Measurements from ENCODE around the gene SLC47A1. TPM values are rescaled to one million over a fixed set of nuclear protein-coding genes. Genes with fewer than 3 reads are reported as not detected.

SLC47A1 gene
- total and polyA plus RNA-seq, 2 donors (not counting 1 experiment from before 2014, with no cell fraction given): not detected

DNA sequence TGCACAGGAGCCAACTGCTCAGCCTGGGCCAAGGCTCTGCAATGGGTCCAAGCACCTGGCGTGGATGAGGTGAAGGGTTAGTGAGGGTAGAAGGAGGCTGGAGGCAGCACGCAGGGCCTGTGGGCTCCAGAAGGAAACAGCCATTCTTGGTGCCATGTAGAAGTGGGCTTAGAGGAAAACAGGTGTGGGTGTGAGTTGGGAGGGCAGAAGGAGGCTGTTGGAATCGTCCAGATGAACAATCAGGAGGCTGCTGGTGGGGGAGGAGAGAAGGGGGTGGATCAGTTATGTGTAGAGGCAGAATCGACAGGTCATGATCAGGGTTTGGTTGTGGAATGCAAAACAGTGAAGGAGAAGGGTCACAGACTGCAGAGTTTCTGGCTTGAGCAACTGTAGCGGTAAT, 63.2 kb downstream of the SLC47A1 start:
- ChIA-PET CTCF (no interaction called here), POLR2A (no interaction called here)
- 79% methylated on average over 5 of the region's 5 CpGs for WGBS (ENCODE audit: insufficient coverage)
- no peak overlapping the region for H3K4me3 ChIP-seq (ENCODE audit: control extremely low read depth in 1 of 5, extremely low read depth in 1 of 5, insufficient read depth in 1 of 5, low read depth in 2 of 5, low read length in 4 of 5)
- intact Hi-C loops (cut with micrococcal nuclease): no loop called here
- no peaks in the 10 kb centered on the region for H3K36me3 ChIP-seq (replicated peaks in 1 of 2; ENCODE audit: control extremely low read depth in 1 of 2, control insufficient read depth in 1 of 2, extremely low read depth in 1 of 2, insufficient read depth in 2 of 2, low read length in 1 of 2)
- H3K9ac ChIP-seq (ENCODE audit: low read length): no peak overlapping the region
- DNase-seq: no peak
- H3K27ac ChIP-seq (ENCODE audit: low read length in 2 of 2): no peak overlapping the region
- Mint-ChIP-seq H3K4me3 (no peak overlapping the region), H3K27me3 (peaks cover 16% of the 10 kb centered on the region), H3K4me1 (no peaks in the 10 kb centered on the region), H3K27ac (no peak overlapping the region), H3K9me3 (ENCODE audit: insufficient read depth) (no peaks in the 10 kb centered on the region)
- no peaks in the 10 kb centered on the region for H4K20me1 ChIP-seq (ENCODE audit: control insufficient read depth, insufficient read depth, low read length, poor library complexity, severe bottlenecking)
- H3K4me2 ChIP-seq (replicated peaks; ENCODE audit: low read depth, low read length, poor library complexity, severe bottlenecking): no peak overlapping the region
- TF ChIP-seq, protein P1, sequence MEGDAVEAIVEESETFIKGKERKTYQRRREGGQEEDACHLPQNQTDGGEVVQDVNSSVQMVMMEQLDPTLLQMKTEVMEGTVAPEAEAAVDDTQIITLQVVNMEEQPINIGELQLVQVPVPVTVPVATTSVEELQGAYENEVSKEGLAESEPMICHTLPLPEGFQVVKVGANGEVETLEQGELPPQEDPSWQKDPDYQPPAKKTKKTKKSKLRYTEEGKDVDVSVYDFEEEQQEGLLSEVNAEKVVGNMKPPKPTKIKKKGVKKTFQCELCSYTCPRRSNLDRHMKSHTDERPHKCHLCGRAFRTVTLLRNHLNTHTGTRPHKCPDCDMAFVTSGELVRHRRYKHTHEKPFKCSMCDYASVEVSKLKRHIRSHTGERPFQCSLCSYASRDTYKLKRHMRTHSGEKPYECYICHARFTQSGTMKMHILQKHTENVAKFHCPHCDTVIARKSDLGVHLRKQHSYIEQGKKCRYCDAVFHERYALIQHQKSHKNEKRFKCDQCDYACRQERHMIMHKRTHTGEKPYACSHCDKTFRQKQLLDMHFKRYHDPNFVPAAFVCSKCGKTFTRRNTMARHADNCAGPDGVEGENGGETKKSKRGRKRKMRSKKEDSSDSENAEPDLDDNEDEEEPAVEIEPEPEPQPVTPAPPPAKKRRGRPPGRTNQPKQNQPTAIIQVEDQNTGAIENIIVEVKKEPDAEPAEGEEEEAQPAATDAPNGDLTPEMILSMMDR (IDR thresholded peaks at IDR 0.05): no peak
- no peak for TF ChIP-seq EZH2 (IDR thresholded peaks at IDR 0.05; ENCODE audit: borderline replicate concordance, insufficient read depth, low read depth, low read length, poor library complexity, severe bottlenecking)
- no peaks in the 10 kb centered on the region for H3K9me3 ChIP-seq (ENCODE audit: control extremely low read depth in 1 of 3, control insufficient read depth in 2 of 3, insufficient read depth in 1 of 3, low read length in 2 of 3)
- H3K27me3 ChIP-seq (replicated peaks in 1 of 4; ENCODE audit: control extremely low read depth in 1 of 4, control insufficient read depth in 3 of 4, insufficient read depth in 4 of 4, low read length in 3 of 4): peaks cover 0 to 8% (median 1%) of the 10 kb centered on the region in 4 experiments
- H2AFZ ChIP-seq (ENCODE audit: insufficient read depth, low read depth, low read length, poor library complexity, severe bottlenecking): no peak overlapping the region
- no peaks in the 10 kb centered on the region for H3K4me1 ChIP-seq (ENCODE audit: control insufficient read depth in 2 of 2, insufficient read depth in 2 of 2, low read length in 2 of 2)
- no peak for ATAC-seq (ENCODE audit: low read depth)
- no peaks in the 10 kb centered on the region for H3K79me2 ChIP-seq (ENCODE audit: control insufficient read depth, insufficient read depth, low read length)

DNA sequence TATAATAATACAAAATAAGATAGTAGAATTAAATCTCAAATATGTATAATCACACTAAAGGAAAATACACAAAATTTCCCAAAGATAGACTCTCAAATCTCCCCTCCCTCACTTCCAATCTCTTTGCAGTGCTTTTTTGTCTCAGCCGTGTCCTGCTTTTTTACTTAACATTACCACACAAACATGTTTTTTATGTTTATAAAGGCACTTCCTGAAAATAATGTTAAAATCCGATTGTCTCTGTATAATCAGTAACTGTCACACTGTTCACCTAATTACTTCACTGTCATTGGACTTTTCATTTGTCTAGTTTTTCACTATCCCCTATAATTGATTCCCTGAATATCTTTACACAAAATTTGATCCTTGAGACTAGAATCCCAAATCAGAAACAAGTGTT, 76.7 kb downstream of the SLC47A1 start:
- intact Hi-C loops (cut with micrococcal nuclease): no loop called here
- POLR2A ChIA-PET: no interaction called here

More for the DNA sequence above, 76.7 kb downstream of the SLC47A1 start:
- Histone ChIP-seq H3K79me2 (ENCODE audit: control insufficient read depth, insufficient read depth, low read length) (no peaks in the 10 kb centered on the region), H3K36me3 (replicated peaks in 1 of 2; ENCODE audit: control extremely low read depth in 1 of 2, control insufficient read depth in 1 of 2, extremely low read depth in 1 of 2, insufficient read depth in 2 of 2, low read length in 1 of 2) (no peaks in the 10 kb centered on the region), H4K20me1 (ENCODE audit: control insufficient read depth, insufficient read depth, low read length, poor library complexity, severe bottlenecking) (no peaks in the 10 kb centered on the region), H3K4me1 (ENCODE audit: control insufficient read depth in 2 of 2, insufficient read depth in 2 of 2, low read length in 2 of 2) (no peaks in the 10 kb centered on the region), H3K9me3 (ENCODE audit: control extremely low read depth in 1 of 3, control insufficient read depth in 2 of 3, insufficient read depth in 1 of 3, low read length in 2 of 3) (no peaks in the 10 kb centered on the region), H3K9ac (ENCODE audit: low read length) (no peak overlapping the region), H2AFZ (ENCODE audit: insufficient read depth, low read depth, low read length, poor library complexity, severe bottlenecking) (no peak overlapping the region), H3K27me3 (replicated peaks in 1 of 4; ENCODE audit: control extremely low read depth in 1 of 4, control insufficient read depth in 3 of 4, insufficient read depth in 4 of 4, low read length in 3 of 4) (peaks cover 0 to 3% (median 0%) of the 10 kb centered on the region in 4 experiments), H3K4me3 (ENCODE audit: control extremely low read depth in 1 of 5, extremely low read depth in 1 of 5, insufficient read depth in 1 of 5, low read depth in 2 of 5, low read length in 4 of 5) (no peak overlapping the region), H3K27ac (ENCODE audit: low read length in 2 of 2) (no peak overlapping the region), H3K4me2 (replicated peaks; ENCODE audit: low read depth, low read length, poor library complexity, severe bottlenecking) (no peak overlapping the region)
- Mint-ChIP-seq H3K4me1 (peaks cover 3% of the 10 kb centered on the region), H3K27ac (no peak overlapping the region), H3K9me3 (ENCODE audit: insufficient read depth) (no peaks in the 10 kb centered on the region), H3K27me3 (no peaks in the 10 kb centered on the region), H3K4me3 (no peak overlapping the region)
- TF ChIP-seq, protein P1 (IDR thresholded peaks at IDR 0.05): no peak
- no peak for TF ChIP-seq EZH2 (IDR thresholded peaks at IDR 0.05; ENCODE audit: borderline replicate concordance, insufficient read depth, low read depth, low read length, poor library complexity, severe bottlenecking)
- no peak for DNase-seq
- no peak for ATAC-seq (ENCODE audit: low read depth)
- WGBS (ENCODE audit: insufficient coverage): no CpG with 5 or more reads among the region's 2 CpGs
- CTCF ChIA-PET: no interaction called here
